ENCODE measurements around the gene NAA20.

GRCh38 chr20:19987046-19987445, 30.1 kb upstream of the NAA20 start:
- TF ChIP-seq CTCF (conservative IDR thresholded peaks at IDR 0.05; ENCODE audit: low read depth, low read length) (no peak), EZH2 (IDR thresholded peaks at IDR 0.05; ENCODE audit: low read length, unreplicated experiment) (no peak)

Measured in PC-3 (cell line).